ENCODE measurements around the gene POLR2J.
"Not testable (repeated sequence)": the region's sequence is repeated elsewhere in the genome, so short reads cannot be mapped to it uniquely, and the experiment has no call there.

DNA sequence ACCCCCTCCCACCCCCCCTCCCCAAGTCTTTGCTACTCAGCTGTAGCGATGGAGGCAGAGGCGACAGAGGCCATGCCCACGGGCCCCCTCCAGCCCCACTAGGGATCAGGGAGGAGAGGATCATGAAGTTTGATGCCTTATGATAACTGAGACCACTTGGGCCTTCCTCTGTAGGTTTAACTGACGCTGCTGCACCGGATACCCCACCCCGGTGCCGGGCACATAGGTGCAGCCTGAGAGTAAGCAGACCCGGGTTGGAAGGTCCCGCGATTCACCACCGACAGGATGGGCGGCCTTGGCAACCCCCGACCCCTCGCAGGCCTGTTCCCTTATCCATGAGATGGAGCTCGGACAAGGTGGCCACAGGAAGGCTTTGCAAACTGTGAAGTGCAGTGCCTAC, 15.3 kb upstream of the POLR2J start:
- not testable (repeated sequence) for TF ChIP-seq EP300, POLR2AphosphoS5 (IDR thresholded peaks at IDR 0.05)
- TF ChIP-seq, protein P1, sequence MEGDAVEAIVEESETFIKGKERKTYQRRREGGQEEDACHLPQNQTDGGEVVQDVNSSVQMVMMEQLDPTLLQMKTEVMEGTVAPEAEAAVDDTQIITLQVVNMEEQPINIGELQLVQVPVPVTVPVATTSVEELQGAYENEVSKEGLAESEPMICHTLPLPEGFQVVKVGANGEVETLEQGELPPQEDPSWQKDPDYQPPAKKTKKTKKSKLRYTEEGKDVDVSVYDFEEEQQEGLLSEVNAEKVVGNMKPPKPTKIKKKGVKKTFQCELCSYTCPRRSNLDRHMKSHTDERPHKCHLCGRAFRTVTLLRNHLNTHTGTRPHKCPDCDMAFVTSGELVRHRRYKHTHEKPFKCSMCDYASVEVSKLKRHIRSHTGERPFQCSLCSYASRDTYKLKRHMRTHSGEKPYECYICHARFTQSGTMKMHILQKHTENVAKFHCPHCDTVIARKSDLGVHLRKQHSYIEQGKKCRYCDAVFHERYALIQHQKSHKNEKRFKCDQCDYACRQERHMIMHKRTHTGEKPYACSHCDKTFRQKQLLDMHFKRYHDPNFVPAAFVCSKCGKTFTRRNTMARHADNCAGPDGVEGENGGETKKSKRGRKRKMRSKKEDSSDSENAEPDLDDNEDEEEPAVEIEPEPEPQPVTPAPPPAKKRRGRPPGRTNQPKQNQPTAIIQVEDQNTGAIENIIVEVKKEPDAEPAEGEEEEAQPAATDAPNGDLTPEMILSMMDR (IDR thresholded peaks at IDR 0.05), result not testable (repeated sequence)

All from sigmoid colon (tissue), 4 donors.